ENCODE results near the gene MYRIP. TPM values are rescaled to one million over a fixed set of nuclear protein-coding genes. Genes with fewer than 3 reads are reported as not detected.
"Not testable (repeated sequence)": the region's sequence is repeated elsewhere in the genome, so short reads cannot be mapped to it uniquely, and the experiment has no call there.

Gene MYRIP
- total RNA-seq, 1 experiment from 2014 or later, result 19.0 TPM

DNA sequence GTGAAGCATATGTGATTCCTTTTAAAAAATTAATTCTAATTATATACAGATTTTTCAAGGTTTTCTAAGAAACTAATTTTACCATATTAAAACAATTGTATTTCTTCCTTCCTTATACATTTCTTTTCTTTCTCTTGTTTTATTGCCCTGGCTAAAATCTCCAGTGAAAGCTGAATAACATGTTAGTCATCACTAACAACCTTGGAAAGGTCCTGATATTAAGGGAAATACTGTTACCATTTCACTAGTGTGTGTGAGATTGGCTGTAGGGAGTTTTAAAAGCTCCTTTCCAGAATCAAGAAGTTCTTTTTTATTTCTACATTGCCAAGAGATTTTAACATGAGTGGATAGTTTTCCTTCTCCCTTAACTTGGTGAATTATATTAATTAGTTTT is 270.4 kb downstream of the MYRIP start:
- no peak overlapping the region for H3K27ac ChIP-seq (ENCODE audit: low read length)
- H3K36me3 ChIP-seq (ENCODE audit: insufficient read depth, low read length), result peaks cover 4% of the 10 kb centered on the region; the same call in 1 of the 2 replicates
- no peak overlapping the region for H3K4me2 ChIP-seq (ENCODE audit: low read depth, low read length, poor library complexity, severe bottlenecking)
- no peaks in the 10 kb centered on the region for H3K27me3 ChIP-seq (ENCODE audit: low read length)
- H3K79me2 ChIP-seq (ENCODE audit: low read length), result no peaks in the 10 kb centered on the region; the same call in 1 of the 2 replicates
- H3K9ac ChIP-seq (ENCODE audit: low read length), result no peak overlapping the region
- no peak for DNase-seq
- no peaks in the 10 kb centered on the region for H4K20me1 ChIP-seq (ENCODE audit: insufficient read depth, low read depth, low read length)
- H3K9me2 ChIP-seq (replicated peaks; ENCODE audit: insufficient read depth, low read length), result no peaks in the 10 kb centered on the region
- no peak overlapping the region for H2AFZ ChIP-seq (ENCODE audit: low read length)
- H3K4me3 ChIP-seq (ENCODE audit: low read length), result no peak overlapping the region
- no peaks in the 10 kb centered on the region for H3K4me1 ChIP-seq (ENCODE audit: low read length)
- no peaks in the 10 kb centered on the region for H3K9me3 ChIP-seq (ENCODE audit: low read length)

DNA sequence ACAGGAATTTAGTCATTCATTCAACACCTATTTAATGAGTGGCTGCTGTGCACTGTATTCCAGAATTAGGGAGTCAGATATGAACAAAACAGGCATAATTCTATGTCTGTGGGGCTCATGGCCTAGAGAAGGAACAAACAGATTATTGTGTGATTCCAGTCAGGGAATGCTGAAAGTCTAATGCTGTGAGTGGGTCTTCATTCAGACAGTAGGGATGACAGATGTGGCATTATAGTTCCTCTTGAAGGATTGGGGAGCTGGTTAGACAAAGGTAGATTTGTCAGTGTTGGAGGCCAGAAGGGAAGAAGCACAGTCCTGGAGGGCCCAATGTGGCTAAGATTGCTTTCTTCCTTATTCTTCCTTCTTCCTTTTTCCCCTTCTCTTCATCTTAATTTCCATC is 273.7 kb downstream of the MYRIP start:
- Histone ChIP-seq H3K4me1 (ENCODE audit: low read length) (no peaks in the 10 kb centered on the region), H3K9me3 (ENCODE audit: low read length) (no peaks in the 10 kb centered on the region), H3K4me2 (ENCODE audit: low read depth, low read length, poor library complexity, severe bottlenecking) (no peak overlapping the region), H3K9ac (ENCODE audit: low read length) (no peak overlapping the region), H3K4me3 (ENCODE audit: low read length) (no peak overlapping the region), H2AFZ (ENCODE audit: low read length) (no peak overlapping the region), H3K9me2 (replicated peaks; ENCODE audit: insufficient read depth, low read length) (no peaks in the 10 kb centered on the region), H3K36me3 (ENCODE audit: insufficient read depth, low read length) (peaks cover 4% of the 10 kb centered on the region; the same call in 1 of the 2 replicates), H3K27me3 (ENCODE audit: low read length) (no peaks in the 10 kb centered on the region), H4K20me1 (ENCODE audit: insufficient read depth, low read depth, low read length) (no peaks in the 10 kb centered on the region), H3K79me2 (ENCODE audit: low read length) (no peaks in the 10 kb centered on the region; the same call in 1 of the 2 replicates), H3K27ac (ENCODE audit: low read length) (no peak overlapping the region)
- DNase-seq, result no peak

DNA sequence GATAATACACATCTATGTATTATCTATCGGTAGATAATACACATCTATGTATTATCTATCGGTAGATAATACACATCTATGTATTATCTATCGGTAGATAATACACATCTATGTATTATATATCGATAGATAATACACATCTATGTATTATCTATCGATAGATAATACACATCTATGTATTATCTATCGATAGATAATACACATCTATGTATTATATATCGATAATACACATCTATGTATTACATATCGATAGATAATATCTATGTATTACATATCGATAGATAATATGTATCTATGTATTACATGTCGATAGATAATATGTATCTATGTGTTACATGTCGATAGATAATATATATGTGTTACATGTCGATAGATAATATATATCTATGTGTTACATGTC is 275.0 kb downstream of the MYRIP start:
- DNase-seq; H3K9me2 ChIP-seq (replicated peaks; ENCODE audit: insufficient read depth, low read length); H3K4me3 ChIP-seq (ENCODE audit: low read length); H3K9me3 ChIP-seq (ENCODE audit: low read length); H3K4me1 ChIP-seq (ENCODE audit: low read length); H3K9ac ChIP-seq (ENCODE audit: low read length); H3K79me2 ChIP-seq (ENCODE audit: low read length); H2AFZ ChIP-seq (ENCODE audit: low read length); H3K27me3 ChIP-seq (ENCODE audit: low read length); H4K20me1 ChIP-seq (ENCODE audit: insufficient read depth, low read depth, low read length); H3K4me2 ChIP-seq (ENCODE audit: low read depth, low read length, poor library complexity, severe bottlenecking); H3K27ac ChIP-seq (ENCODE audit: low read length); H3K36me3 ChIP-seq (ENCODE audit: insufficient read depth, low read length): not testable (repeated sequence)

DNA sequence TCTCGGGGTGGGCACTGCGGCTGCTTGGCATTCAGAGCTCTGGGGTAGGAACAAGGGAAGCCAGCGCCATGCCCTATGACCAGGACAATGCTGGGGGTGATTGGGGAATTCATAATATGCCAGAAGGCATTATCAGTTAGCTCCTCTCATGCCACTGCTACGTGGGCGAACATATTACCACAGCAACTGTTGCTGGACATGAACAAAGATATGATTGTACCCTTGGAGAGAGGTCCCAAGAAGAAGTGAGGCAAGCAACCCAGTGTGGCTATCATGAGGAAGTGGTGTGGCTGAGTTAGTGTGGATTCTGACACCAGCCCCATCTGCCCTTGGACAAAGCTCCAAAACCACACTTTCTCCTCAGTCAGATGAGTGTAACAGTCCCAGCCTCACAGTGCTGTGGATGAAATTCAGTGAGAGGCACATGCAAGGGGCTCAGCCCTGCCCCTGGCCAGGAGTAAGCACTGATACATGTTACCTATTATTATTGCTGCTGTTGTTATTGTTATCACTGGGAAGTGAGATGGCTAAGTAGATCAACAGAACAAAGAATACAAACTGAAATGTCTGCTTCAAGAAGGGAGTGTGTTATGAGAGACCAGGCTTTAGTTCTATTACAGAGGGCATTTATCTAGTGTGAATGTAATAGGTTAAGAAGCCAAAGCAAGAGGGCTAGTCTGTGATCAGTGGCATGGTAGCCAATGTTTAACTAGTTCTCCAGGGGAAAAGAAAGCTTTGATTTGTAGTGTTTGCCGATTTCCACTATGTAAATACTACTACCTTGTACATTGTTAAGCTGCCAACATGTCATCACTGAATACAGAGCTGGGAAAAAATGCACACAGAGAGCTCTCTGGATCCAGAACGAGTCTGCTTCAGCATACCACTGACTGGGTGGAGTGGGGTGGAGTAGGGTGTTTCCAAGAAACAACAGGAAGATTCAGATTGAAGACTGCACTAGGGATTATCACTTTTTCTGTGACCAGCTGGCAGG is 277.8 kb downstream of the MYRIP start:
- Histone ChIP-seq H3K79me2 (ENCODE audit: low read length) (no peaks in the 10 kb centered on the region; the same call in 1 of the 2 replicates), H3K27ac (ENCODE audit: low read length) (no peak overlapping the region), H3K36me3 (ENCODE audit: insufficient read depth, low read length) (no peaks in the 10 kb centered on the region), H3K4me3 (ENCODE audit: low read length) (no peak overlapping the region), H3K27me3 (ENCODE audit: low read length) (no peaks in the 10 kb centered on the region), H3K9ac (ENCODE audit: low read length) (no peak overlapping the region), H4K20me1 (ENCODE audit: insufficient read depth, low read depth, low read length) (no peaks in the 10 kb centered on the region), H3K4me1 (ENCODE audit: low read length) (peaks cover 14% of the 10 kb centered on the region), H3K9me2 (replicated peaks; ENCODE audit: insufficient read depth, low read length) (no peaks in the 10 kb centered on the region), H2AFZ (ENCODE audit: low read length) (no peak overlapping the region), H3K4me2 (ENCODE audit: low read depth, low read length, poor library complexity, severe bottlenecking) (no peak overlapping the region), H3K9me3 (ENCODE audit: low read length) (no peaks in the 10 kb centered on the region)
- DNase-seq, result no peak

DNA sequence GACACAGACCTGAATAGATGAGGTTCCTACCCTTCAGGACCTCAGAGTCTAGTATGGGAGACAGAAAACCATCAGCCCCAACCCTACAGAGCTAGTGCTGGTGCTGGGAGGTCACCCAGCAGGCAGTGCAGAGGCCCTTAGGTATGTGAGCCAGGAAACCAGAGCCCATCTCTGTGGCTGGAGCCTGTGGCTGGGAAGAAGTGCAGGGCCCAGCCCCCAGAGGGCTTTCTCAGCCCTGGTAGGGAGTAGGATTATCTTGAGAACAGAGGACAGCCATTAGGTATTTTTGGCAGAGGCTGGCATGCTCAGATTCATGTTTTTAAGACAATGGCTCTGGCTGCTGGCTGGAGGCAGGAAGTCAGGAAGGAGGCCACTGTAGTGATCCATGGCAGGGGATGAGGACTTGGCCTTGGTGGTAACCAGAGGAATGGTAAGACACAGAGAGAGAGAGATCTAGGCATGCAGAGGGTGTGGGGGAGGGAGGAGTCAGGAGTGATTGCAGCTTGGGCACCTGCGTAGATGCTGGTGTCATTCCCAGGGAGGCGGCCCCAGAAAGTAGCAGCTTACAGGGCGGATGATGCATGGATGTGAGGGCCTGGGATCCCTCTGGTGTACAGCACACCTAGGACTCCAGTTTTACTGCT is 279.2 kb downstream of the MYRIP start:
- H3K4me1 ChIP-seq (ENCODE audit: low read length), result peaks cover 22% of the 10 kb centered on the region
- no peaks in the 10 kb centered on the region for H3K36me3 ChIP-seq (ENCODE audit: insufficient read depth, low read length)
- no peak for DNase-seq
- H3K27ac ChIP-seq (ENCODE audit: low read length), result no peak overlapping the region
- H3K9me3 ChIP-seq (ENCODE audit: low read length), result no peaks in the 10 kb centered on the region
- H3K9ac ChIP-seq (ENCODE audit: low read length), result no peak overlapping the region
- H3K9me2 ChIP-seq (replicated peaks; ENCODE audit: insufficient read depth, low read length), result no peaks in the 10 kb centered on the region
- H2AFZ ChIP-seq (ENCODE audit: low read length), result no peak overlapping the region
- H3K27me3 ChIP-seq (ENCODE audit: low read length), result no peaks in the 10 kb centered on the region
- H4K20me1 ChIP-seq (ENCODE audit: insufficient read depth, low read depth, low read length), result no peaks in the 10 kb centered on the region
- H3K4me2 ChIP-seq (ENCODE audit: low read depth, low read length, poor library complexity, severe bottlenecking), result no peak overlapping the region
- H3K4me3 ChIP-seq (ENCODE audit: low read length), result no peak overlapping the region
- H3K79me2 ChIP-seq (ENCODE audit: low read length), result no peaks in the 10 kb centered on the region; the same call in 1 of the 2 replicates

DNA sequence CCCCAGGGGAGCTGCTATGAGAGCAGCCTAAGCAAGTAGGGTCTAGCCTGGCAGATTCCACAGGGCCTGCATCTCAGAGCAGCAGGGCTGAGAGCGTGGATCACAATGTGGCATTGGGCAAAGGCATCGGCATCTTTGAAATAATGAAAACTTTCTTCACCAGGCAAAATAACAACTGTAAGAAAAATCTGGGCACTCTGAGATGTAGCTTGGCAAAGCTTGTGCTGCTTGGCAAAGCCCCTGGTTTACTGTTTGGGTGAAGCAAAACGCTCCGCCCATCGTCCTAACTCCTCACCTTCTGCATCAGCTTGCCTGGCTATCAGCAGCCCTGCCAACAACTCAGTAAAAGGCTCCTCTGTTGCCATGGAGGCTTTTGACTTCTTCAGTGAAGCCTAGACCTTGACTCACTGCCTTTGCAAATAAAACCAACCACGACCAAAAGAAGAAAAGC is 287.3 kb downstream of the MYRIP start:
- no peak overlapping the region for H3K9ac ChIP-seq (ENCODE audit: low read length)
- no peak overlapping the region for H2AFZ ChIP-seq (ENCODE audit: low read length)
- no peaks in the 10 kb centered on the region for H3K36me3 ChIP-seq (ENCODE audit: insufficient read depth, low read length)
- no peak overlapping the region for H3K4me3 ChIP-seq (ENCODE audit: low read length)
- H3K9me2 ChIP-seq (replicated peaks; ENCODE audit: insufficient read depth, low read length), result no peaks in the 10 kb centered on the region
- no peak overlapping the region for H3K27ac ChIP-seq (ENCODE audit: low read length)
- peaks cover 25% of the 10 kb centered on the region; the same call in 1 of the 2 replicates for H3K79me2 ChIP-seq (ENCODE audit: low read length)
- no peaks in the 10 kb centered on the region for H4K20me1 ChIP-seq (ENCODE audit: insufficient read depth, low read depth, low read length)
- H3K4me2 ChIP-seq (ENCODE audit: low read depth, low read length, poor library complexity, severe bottlenecking), result no peak overlapping the region
- no peak for DNase-seq
- no peaks in the 10 kb centered on the region for H3K27me3 ChIP-seq (ENCODE audit: low read length)
- H3K9me3 ChIP-seq (ENCODE audit: low read length), result no peaks in the 10 kb centered on the region
- peaks cover 52% of the 10 kb centered on the region for H3K4me1 ChIP-seq (ENCODE audit: low read length)

DNA sequence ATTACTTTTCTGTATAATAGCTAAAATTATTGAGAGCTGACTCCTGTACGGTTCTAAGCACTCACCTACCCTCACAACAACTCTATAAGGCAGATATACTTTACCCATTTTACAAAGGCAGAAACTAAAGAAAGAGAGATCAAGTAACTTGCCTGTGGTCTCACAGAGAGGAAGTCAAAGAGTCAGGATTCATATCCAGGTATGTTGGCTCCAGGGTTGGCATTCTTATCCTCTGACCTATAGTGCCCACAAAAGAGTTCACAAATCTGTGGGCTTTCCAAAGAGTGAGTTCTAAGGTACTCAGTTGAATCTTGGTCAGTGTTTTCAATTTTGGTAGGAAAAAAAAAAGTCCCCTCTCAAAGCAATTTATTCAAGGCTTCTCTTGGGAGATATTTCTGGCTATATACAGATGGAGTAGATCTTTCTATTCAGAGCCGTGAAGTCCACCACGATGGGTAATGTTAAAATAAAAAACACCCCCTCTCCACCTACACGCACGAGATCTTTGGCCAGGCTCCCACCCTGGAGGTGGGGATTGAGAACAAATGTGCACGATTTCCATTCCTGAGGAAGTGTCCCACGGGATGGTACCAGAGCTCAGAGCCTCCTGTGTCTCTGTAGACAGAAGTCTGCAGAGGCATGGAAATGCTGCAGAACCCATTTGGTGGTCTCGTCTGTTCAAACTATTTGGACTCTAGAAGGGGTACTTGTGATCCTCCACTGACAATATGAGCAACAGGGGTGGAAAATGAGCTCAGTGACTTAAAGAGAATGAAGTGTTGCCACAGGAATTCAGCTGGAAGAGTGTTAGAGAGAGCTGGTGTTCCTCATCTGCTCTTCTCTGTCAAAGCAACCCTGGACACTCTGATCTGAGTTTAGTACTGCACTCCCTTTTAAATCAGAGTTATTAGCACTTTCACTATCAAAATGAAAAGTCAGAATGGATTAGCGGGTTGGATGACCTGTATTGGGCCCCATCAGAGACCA is 288.0 kb downstream of the MYRIP start:
- no peak for DNase-seq
- Histone ChIP-seq H3K4me3 (ENCODE audit: low read length) (no peak overlapping the region), H3K9me2 (replicated peaks; ENCODE audit: insufficient read depth, low read length) (no peaks in the 10 kb centered on the region), H3K4me1 (ENCODE audit: low read length) (peaks cover 45% of the 10 kb centered on the region), H3K9me3 (ENCODE audit: low read length) (no peaks in the 10 kb centered on the region), H4K20me1 (ENCODE audit: insufficient read depth, low read depth, low read length) (no peaks in the 10 kb centered on the region), H3K9ac (ENCODE audit: low read length) (no peak overlapping the region), H2AFZ (ENCODE audit: low read length) (no peak overlapping the region), H3K27me3 (ENCODE audit: low read length) (no peaks in the 10 kb centered on the region), H3K4me2 (ENCODE audit: low read depth, low read length, poor library complexity, severe bottlenecking) (peak overlapping the region; percentile 19), H3K79me2 (ENCODE audit: low read length) (peaks cover 25% of the 10 kb centered on the region; the same call in 1 of the 2 replicates), H3K27ac (ENCODE audit: low read length) (peak overlapping the region; percentile 30; the same call in 1 of the 2 replicates), H3K36me3 (ENCODE audit: insufficient read depth, low read length) (no peaks in the 10 kb centered on the region)

Data from Karpas-422 (cell line).